H4 (cell line): Measurements from ENCODE around the gene ZNF407. TPM values are rescaled to one million over a fixed set of nuclear protein-coding genes. Genes with fewer than 3 reads are reported as not detected.

Source experiments
- DNase-seq: peaks from one replicate; pipeline ENCODE4 v3.0.0-alpha.2; 2015; ENCODE audit warnings: low spot score
- total RNA-seq: library from RNA; depleted of rRNA; stranded (reverse); fragments of >200 nt; shearing (Covaris generic); gene quantifications from 2 replicates; pipeline ENCODE4 v1.2.3, GENCODE V29; 2014

Gene ZNF407
- total RNA-seq, 1 experiment from 2014 or later = 5.6 TPM

DNA sequence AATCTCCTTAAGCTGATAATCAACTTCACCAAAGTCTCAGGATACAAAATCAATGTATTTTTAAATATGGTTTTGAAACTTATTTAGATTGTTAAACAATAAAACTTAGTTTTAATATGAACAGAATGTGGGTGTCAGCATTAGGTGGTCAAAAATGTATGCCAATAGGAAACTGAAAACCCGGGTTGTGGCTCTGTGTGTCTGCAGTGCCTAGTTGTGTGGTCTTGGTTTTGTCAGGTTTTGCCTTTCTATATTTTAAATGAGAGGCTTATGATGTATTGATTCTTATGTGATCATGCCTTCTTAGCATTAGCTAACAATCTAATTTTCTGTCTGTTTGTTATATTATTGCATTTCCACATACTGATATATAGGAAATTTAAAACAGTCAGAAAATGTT lies 227.8 kb downstream of the ZNF407 start:
- DNase-seq = no peak

DNA sequence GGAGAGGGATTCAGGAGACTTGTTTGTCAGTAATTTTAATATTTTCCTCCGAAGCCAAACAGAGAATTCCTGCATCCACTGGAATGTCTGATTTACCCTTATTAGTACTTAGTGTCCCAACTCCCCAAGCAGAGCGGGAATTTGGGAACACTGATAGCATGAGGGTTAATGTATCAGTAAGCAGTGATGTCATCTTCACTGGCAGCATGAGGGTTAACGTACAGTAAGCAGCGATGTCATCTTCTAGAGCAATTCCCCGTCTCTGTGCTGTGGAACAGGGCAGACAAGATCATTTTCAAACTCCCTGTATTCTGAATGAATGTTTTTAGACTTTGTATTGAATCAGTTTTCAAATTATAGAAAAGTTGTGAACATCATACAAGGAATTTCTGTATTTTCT lies 228.9 kb downstream of the ZNF407 start:
- no peak for DNase-seq

DNA sequence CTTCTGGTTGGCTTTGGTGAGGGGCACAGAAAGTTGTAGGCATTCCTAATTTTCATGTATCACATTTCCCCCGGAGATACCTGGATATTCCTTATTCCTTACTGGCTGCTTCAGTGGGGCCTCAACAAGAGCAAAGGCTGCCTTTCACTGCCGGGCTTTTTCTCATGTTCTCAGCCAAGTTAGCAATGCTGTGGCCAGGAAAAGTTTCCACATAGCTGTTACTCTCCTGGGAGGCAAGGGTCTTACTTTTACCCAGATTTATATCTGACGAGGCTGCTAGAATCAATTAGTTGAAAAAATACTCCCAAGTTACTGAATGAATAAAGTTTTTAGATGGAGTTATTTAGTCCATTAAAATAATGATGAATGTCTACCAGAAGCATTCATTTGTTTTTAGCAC lies 230.5 kb downstream of the ZNF407 start:
- DNase-seq = no peak

DNA sequence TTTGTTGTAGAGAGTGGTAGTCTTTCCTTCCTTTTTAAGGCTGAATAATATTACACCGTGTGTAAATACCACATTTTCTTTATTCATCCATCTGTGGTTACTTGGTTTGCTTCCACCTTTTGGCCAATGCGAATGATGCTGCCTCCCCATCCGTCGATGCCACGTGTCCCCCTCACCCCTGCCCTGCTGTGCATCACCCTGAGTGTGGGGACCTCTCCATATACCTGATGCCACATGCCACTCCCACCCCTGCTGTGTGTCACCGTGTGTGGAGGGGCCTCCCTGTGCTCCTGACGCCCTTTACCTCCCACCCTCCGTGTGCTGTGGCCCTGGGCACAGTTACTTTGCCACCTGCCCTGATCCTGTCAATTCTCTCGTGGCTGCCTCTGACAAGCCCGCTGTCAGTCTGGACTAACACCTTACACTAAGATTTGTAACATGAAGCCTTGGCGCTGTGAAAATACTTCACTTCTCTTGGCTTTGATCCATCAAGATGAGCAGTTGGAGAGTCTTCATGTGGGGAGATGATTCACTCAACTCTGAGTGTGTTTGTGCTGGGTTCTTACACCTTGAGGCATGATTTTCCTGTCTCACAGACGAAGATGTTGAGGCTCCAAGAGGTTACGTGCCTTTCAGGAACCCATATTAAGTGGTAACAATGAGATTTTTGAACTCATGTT lies 234.0 kb downstream of the ZNF407 start:
- no peak for DNase-seq

DNA sequence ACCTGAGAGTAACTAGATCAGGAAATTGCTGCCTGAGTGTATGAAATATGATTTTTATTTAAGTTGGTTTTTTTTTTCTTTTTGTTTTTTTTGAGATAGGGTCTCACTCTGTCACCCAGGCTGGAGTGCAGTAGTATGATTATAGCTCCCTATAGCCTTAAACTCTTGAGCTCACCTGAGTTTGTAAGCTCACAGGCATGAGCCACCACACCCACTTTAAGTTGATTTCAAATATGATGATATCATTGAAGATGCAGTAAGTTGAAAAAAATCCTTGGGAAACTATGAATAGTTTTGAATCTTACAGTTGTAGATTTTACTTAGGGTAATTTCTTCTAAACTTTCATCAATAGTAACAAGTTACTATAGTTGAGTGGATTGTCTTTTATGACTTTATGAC lies 234.7 kb downstream of the ZNF407 start:
- DNase-seq = no peak

DNA sequence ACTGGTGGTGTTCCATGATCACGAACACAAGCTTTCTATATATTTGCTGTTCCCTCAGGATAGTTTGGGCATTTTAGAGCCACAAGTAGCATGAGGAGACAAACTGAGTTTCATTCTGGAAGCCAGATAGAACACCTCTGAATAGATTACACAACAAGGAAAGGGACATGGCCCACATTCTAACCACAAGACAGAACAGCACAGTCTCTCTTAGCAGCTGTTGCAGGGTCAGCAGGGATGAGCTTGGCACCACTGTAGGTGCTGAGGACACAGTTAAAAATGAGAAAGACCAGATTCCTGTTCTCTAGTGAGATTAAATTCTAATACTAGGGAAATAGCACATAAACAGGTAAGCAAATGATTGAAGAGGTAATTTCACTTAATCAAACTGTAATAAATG lies 235.3 kb downstream of the ZNF407 start:
- DNase-seq = no peak

DNA sequence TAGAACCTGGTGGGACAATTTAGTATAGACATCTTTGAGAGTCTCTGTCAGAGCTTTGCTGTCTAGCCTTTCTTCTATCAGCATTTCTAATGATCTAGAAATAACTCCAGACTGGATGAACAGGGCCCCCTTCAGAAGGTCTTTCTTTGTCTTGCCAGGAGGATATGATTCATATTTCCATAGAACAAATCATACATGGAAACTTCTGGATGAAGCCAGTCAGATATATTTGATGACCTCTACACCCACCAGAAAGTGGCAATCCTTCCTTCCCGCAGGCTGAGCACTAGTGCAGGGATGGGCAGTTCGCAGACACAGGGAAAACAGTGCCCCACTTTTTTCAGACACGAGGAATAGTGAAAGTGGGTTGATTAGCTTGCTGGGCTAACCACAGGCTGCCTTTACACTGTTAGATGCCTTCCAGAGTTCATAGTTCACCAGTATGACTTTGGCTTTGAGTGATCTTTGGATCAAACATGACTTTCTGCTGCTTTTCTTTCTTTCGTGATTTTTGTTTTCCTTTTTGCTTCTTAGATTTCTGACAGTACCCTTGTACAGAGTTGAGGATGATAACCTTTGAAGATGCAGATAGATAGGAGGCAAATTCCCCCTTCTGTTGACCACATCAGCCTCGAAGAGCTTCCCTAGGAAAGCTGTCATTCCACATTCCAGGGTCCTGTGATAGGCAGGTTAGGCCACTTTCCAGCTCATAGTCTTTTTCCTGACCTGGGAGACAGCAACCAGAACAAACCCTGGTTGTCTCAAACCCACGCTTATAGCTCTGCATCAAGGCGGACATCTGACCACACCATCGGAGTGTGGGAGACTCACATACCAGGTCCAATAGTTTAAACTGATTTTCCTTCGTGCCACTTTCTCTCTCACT lies 237.0 kb downstream of the ZNF407 start:
- no peak for DNase-seq

DNA sequence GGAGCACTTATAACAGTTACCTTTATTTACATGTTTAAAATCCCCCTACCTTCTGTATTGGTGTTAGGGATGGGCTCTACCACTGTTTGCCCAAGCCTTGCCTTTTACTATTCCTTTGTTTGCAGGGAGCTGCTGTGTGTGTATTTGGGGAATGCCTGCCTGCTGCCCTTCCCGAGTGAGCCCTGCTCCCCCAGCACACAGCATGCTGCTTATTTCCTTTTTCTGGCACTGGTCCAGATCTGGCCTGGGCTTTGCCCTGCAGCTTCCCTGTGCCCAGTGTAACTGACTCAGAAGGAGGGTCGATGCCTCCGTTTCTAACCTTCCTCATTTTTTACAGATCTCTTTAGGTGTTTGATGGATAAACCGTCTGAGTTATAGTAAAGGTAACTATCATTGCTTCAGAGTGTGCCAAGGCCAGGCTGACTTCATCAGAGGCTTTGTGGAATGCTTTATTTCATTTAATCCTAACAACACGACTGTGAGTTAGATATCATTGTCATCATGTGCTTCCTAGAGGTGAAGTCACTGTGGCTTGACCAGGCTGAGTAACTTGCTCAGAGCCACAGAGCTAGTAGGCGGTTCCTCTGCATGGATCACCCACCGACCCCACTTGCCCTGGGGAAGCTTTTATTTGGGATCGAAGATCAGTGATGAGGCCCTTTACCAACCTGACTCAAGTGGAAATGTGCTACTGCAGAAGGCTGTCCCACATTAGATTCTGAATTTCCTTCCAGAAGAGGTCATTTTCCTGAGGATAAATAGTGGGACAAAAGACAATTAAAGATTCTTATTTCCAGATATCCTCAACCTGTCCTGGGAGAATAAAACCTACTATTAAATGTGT lies 238.8 kb downstream of the ZNF407 start:
- peak; percentile 46 for DNase-seq

DNA sequence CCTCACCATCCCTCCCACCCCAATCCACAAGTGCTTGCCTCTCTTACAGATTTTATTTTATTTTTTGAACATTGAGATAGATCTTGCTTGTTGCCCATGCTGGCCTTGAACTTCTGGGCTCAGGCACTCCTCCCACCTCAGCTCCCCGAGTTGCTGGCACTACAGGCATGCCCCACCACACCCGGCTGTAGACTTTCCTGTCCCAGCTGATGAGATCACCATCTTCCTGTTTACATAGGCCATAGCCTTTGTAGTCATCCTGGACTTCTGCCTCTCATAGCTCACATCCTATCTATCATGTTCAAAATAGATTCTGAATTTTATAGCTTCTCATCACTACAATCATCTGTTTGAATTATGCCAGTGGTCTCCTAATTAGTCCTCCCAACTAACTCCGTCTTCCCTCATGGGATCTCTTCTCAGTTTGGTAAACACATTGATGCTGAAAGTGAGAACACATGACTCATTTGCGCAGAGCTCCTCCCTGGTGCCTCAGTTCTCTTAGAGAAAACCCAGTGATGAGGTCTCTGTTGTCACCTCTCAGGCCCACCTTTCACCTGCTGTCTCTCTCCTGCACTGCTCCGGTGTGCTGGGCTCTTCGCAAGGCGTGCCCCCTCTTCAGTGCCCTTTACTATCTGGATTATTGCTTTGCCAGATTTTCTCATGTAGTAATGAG lies 243.0 kb downstream of the ZNF407 start:
- DNase-seq = peak; percentile 66

DNA sequence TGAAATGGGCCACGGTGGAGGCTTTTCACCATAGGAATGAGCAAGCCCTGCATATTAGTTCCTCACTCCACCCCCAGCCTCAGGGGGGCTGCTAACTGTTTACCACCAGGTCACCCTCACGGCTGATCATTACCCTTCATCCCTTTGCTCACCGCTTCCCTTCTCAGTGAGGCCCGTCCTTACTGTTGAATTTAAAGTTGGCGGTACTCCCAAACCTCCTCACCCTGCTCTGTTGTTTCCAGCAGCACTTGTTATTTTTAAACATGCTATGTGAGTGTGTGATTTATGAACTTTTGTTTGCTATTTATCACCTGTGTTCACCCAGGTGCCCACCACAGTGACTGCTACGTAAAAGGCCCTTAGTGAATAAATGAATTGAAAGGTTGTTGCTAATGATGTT lies 243.6 kb downstream of the ZNF407 start:
- no peak for DNase-seq

DNA sequence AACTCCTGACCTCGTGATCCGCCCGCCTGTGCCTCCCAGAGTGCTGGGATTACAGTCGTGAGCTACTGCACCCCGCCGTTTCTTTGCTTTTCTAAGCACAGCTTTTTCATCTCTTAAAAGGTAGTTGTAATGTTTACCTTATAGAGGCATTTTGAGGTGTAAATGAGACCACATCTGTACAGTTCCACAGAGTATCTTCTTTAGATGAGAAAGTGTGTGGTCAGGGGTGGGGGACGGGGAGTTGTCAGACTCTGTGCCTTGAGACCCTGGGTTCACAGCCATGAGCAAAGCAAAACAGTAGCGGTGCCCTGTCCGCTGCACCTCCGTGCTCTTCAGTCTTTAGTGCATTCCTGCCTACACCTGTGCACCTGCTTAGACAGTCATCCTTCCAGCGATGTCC lies 251.6 kb downstream of the ZNF407 start:
- no peak for DNase-seq

DNA sequence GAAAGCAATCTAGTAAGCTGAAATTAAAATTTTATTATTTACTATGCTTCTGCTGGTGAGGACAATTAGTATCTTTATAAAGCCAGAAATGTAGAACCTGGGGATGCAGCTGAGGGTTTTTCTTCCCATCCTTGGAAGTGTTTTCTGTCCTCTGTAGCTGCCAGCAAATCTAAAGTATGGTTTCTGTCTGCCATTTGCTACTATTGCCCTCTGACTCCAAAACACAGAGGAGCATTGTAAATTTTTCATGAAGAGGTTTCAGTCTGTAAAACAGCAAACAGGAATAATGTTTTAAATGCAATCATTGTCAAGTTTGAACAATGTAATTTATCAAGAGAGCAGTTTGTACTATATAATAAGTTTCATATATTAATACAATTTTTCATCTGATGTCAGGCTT lies 258.8 kb downstream of the ZNF407 start:
- no peak for DNase-seq

DNA sequence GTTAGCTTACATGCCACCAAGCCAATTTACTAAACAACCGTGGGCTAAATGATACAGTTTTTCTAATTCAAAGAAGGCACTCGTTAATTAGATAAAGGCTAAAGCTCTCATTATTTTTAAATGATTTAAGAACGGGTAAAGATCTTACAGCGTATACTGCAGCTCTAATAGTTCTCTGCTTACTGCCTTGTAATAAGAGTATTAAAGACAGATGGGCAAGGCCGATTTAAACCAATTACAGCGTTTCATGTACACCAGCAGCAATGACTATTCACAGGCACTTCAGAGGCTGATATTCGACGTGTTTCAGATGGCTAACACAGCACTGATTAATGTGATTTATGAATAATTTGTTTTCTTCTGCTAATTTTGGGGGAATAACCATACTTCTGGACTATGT lies 259.3 kb downstream of the ZNF407 start:
- DNase-seq = no peak

DNA sequence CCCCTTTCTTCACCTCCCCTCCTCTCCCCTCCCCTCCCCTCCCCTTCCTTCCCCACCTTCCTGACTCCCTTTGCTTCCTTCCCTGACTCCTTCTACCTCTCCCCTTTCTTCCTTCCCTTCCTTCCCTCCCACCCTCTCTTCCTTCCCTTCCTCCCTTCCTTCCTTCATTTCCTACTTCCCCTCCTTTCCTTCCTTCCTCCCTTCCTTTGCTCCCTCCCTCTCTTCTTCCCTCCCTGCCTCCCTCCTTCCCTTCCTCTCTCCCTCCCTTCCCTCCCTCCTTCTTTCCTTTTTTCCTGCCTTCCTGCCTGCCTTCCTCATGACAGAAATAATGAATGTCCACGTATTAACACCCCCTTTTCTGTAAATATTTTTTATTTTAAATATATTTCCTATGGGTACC lies 260.2 kb downstream of the ZNF407 start:
- DNase-seq = no peak

DNA sequence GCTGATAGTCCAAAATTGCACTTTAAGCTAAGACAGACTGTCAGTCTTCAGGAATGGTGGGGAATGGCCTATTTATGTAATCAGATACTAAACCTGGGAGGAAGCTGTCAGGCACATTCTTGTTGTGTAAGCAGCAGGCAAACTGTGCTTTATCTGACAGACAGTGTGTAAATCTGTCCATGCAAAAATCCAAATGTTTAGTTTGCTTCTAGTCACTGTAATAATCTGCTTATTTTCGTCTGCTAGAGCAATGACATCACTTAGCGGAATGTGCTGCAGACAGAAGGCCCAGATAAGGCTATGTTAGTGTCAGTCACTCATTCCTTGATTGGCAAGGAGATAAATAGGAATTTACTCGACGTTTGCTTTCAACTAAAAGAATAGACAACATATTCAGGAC lies 263.5 kb downstream of the ZNF407 start:
- DNase-seq = no peak

DNA sequence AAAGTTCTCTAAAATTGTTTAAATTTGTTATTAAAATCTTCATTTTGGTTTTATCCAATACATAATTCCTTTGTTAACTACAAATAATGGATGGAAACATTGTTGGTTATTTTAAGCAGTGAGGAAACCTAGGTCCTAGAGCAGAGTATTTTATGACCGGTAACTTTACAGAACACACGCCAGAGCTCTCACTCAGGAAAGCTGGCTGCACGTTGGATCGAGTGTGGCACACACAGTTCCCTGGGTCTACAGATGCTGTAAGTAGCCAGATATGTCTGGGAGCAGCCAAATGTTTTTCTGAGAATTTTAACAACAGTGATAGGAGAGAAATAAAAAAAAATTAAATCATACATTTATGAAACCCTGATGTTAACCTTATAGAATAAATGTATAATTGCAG lies 264.4 kb downstream of the ZNF407 start:
- DNase-seq = no peak

DNA sequence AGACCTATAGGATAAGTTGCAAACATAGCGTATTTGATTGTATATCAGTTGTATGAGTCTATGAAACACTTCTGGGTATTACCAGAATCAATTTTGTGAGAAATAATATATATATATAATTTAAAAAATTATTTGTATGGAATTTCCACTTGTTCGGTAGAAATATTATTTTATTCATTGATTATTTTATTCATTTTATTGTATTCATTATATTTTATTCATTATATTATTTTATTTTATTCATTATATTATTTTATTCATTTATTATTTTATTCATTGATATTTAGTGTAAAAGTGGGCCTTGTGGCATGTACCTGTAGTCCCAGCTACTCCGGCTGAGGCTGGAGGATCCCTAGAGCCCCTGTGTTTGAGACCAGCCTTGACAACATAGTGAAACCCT lies 268.9 kb downstream of the ZNF407 start:
- DNase-seq = no peak

DNA sequence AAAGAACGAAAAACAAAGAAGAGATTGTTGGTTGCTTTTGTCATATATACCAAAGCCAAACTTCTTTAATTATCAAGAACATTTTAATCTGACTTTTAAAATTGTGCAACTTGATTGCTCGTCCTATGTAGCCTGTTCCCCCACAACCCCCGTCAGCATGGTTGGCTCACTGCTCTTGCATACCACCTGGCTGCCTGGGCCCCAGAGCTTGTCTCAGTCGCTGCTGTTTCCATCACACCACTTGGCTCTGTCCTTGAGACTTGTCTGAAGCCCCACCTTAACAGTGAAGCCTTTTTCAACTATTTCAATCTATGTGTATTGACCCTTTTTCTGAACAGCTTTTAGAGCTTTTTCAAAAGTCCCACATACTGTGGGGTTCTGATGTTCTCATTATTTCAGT lies 270.8 kb downstream of the ZNF407 start:
- DNase-seq = no peak

DNA sequence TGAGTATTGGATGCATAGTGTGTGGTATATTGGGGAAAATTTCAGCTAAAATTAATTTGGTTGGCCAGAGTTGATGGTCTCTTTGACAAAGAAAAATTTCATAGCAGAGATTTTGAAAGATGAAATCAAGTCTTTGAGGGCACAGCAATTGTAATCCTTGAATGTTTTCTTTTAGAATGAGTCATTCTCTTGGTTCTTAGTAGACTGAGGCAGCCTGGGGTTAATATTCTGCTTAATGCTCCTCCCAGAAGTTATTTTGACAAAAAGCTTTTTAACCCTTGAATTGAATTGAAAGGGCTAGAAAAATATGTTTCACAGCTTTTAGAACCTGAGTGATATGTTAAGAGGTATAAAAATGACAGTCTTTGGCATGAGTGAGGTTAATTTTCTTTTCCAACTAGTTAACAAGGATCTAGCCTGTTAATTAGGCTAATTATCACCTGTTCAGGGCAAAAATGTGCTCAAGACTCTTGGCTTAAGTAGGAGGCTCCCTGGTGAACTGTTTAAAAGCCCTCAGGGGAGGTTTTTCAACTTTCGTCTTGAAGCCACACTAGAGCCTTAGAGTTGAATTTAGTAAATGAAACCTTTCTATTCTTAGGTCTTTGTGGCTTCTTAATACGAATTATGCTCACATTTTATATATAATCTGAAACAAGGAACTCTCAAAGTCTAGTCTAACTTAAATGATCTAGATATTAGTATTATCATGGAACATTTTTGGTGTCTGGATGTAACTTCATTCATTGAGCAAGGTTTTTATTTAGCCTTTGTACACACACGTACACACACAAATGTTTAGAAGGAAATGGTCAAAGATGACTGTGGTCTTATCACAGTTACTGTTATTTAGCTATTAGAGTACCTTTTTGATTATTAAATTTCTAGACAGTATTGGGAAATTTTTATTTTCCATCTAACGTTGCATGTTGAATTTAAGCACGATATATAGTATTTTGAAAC lies 272.5 kb downstream of the ZNF407 start:
- no peak for DNase-seq

DNA sequence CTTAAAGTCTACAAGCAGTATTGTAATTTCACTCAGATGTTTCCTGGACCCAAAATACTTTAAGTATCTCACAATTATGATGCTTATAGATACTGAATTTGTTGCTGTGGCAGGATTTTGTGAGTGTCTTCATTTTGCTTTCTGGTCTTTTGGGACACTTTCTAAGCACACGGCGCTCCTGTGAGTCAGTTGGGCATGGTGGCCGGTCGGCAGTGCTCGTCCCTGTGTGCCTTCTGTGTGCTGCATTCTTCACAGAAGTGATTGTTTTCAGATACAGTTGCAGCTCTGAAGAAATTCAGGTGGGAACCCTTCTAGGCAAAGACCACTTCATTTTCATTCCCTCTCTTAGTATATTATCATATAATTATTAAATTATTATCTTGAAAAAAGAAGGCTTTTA lies 273.3 kb downstream of the ZNF407 start:
- no peak for DNase-seq

DNA sequence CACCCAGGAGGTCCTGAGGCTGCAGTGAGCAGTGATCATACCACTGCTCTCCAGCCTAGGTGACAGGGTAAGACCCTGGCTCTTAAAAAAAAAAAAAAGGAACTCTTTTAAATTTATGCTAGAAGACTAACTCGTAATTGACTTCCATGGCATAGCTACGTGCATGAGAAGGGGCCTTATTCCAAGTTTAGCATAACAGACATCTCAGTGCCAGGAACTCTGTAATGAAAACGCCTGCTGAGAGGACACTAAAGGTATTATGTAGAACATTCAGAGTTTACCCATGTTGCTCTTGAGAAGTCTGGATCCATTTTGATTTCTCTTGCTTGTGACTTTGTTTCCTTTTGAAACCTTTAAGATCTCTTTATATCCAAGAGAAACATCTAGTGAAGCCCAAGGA lies 276.0 kb downstream of the ZNF407 start:
- no peak for DNase-seq
